ENCODE measurements around the gene PROX2. TPM values are rescaled to one million over a fixed set of nuclear protein-coding genes. Genes with fewer than 3 reads are reported as not detected.

PROX2 gene
- total RNA-seq, 1 donor from 2014 or later, result not detected

DNA sequence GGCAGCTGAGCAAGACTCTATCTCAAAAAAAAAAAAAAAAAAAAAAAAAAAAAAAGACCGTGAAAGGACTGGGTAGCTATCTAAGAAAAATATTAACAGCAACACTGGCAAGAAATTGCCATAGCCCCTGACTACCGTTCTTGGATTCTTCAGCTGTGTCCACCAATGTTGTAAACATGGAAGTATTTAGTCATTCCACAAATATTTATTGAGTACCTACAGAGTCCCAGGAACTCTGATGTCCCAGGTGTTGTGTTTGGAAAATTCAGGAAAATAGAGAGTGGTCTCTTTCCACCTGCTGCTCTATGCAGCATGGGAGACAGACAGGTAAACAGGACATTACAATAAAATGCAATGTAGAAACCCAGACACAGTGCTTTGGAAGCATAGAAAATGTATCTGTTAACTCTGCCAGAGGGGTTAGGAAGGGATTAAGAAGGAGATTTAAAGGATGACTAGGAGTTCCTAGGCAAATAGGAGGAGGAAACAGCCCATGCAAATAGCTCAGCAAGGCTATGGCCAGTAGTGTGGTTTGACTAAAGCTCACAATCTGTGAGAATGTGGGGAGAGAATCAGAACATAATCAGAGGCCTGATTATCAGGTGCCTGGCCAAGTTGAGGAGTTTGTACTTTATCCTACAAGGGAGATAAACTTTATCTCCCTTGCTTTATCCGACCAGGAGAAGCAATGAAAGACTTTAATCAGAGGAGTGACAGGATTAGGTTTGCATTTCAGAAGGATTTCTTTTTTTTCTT, 3.7 kb upstream of the PROX2 start:
- intact Hi-C loops (cut with micrococcal nuclease), result loop anchor here (5.0 kb wide), 1 partner anchor 42 kb away; no protein-coding TSS in a partner anchor

DNA sequence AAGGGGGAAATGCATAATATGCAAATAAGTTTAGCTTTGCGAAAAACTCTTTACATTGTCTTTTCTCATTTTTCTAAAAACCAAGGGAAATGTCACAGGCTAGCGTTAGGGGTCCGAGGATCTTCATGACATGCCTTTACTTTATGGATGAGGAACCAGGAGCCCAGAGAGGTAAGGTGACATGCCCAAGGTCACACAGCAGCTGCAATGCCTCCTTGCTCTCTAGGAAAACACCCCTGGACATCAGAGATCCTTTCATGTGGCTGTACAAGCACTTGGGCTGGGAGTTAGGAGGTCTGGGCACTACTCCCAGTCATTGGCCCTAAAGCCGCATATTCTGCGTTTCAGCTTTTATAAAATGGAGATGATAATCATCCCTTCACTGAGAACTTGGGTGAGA, 741 bp downstream of the PROX2 start:
- intact Hi-C loops (cut with micrococcal nuclease), result no loop called here

DNA sequence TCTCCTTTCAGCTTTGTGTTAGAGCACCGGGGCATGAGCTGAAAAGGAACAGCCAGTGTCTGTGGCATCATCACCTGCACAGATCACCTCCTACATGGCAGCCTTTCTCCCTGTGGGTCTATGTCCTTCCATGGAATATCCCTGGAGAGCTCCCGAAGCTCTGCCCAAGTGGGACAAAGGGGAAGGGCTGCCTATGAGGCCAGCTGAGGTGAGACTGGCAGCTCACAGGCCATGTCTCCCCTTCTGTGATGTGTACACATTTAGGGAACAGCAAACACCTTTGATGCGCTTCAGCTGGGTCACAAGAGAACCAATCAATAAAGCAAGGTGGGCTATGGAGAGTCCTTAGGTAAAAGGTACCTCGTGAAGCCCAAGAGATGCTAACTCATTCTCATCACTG, 4.1 kb downstream of the PROX2 start:
- intact Hi-C loops (cut with micrococcal nuclease), result no loop called here

DNA sequence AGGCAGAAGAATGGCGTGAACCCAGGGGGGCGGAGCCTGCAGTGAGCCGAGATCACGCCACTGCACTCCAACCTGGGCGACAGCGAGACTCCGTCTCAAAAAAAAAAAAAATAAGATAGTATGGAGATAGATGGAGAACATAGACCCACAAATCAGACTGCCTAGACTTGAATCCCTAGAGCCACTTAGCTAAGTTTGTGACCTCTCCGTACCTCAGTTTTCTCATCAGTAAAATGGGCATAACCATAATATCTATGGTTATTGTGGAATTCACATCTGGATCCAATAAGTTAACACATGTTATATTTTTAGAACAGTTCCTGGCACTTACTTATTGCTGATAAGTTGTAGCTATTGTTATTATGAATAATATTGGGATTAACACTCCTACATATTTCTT, 7.2 kb downstream of the PROX2 start:
- intact Hi-C loops (cut with micrococcal nuclease), result no loop called here

DNA sequence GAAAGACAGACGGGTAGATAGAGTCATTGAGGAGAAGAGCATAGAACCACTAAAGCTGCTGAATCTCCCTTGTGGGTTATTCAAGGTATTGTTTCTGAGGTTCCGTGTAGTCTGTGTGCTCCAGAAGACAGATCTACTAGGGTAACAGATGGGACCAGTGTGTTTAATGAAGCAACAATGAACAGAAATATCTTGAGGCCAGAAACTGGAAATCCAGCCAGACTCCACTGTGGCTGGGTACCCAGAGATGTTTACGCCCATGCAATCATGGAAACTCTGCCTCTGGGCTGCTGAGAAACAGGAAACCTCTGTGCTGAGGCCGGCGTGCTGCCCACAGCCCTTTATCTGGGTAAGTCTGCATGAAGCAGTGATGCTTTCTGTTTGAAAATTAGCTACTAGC, 8.3 kb downstream of the PROX2 start:
- intact Hi-C loops (cut with micrococcal nuclease), result no loop called here

DNA sequence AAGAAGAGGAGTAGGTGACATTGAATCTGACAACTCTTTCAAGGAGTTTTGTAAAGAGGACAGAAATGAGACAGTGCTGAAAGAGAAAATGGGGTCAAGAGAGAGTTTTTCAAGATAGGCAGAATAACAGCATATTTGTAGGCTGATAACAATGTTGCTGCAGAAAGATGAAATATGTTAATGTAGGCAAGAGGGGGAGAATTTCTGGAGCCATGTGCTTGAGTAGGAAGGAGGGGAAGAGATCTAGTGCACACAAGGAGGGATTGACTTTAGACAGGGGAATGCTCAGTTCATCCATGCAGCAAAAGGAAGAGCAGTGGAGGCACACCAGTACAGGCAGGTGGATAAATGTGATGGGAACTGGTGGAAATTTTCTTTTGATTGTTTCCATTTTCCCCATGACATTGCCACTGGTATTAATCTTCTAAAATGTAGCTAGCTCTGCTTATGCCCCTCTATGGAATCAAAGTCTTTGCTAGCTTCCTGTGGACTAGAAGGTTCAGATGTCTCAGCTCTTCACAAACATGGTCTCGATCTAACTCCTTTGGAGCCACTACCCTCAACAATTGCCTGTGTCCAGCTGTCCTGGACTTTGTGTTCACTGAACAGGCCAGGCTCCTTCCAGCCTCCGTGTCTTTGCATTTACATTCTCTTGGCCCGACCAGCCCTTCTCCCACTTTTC, 9.1 kb downstream of the PROX2 start:
- intact Hi-C loops (cut with micrococcal nuclease), result no loop called here

DNA sequence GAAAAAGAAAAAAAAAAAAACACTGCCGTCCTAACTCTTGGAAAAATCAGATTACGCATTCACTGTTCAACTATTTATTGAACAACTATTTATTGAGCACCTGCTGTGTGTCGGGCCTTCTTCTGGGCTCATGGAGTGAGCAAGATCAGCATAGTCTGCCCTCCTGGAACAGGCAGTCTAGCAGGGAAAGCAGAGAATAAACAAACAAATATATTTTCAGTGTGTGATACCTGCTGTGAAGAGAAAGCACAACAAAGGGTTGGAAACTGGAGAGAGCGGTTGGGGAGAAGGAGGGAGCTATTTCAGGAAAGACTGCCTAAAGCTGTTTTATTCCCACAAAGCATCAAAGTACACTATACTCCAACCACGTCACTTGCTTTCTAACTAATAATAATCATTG, 10.8 kb downstream of the PROX2 start:
- intact Hi-C loops (cut with micrococcal nuclease), result no loop called here

DNA sequence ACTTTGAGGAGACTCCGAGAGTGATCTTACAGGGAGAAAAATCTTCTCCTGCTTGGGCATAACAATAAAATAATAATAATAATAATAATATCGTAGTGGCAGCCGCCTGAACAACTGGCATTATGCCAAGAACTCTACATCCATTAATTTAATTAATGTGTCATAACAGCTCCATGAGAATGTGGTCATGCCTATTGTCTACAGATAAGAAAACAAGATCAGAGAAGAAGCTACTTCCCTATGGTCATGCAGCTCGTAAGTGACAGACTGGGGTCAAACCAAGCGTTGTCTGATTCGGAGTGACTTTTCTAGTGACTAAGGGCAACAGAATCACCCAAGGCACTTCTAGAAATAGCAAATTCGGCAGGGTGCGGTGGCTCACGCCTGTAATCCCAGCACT, 11.7 kb downstream of the PROX2 start:
- intact Hi-C loops (cut with micrococcal nuclease), result no loop called here

DNA sequence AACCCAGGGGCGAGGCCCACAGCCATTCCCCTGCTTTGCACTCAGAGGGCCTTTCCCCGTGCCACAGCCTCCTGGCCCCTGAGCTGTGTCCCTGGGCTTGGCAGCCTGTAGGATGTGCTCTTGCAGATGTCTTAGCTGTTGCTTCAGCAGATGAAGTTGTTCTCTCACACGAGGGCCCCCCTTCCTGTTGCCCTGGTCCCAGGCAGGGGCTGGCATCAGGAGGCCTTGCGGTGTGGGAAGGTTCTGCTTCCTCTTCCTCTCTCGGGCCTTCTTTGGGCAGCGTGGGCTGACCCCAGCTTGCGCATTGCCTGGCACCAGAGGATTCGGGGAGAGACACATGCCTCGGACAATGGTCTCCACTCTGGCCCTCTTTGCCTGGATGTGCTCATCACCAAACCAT, 12.7 kb downstream of the PROX2 start:
- intact Hi-C loops (cut with micrococcal nuclease), result no loop called here

DNA sequence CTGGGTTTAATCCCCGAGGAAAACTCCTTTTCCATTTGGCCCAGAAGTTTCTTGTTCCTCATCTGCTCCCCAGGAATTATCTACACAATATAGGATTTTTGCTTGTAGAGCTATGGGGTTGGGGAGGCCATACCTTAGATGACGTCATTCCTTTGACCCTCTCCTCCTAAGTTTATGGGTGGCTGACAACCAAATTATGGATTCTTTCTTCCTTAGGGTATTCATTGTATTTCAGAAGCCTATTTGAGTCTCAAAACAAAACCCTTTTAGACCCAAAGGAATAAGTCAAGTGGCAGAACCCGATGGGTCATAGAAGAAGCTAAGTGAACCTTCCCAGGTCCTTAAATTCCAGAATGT, 14.2 kb downstream of the PROX2 start:
- intact Hi-C loops (cut with micrococcal nuclease), result loop anchor here (1.0 to 2.0 kb wide), 3 partner anchors 21 to 227 kb away; no protein-coding TSS in a partner anchor

DNA sequence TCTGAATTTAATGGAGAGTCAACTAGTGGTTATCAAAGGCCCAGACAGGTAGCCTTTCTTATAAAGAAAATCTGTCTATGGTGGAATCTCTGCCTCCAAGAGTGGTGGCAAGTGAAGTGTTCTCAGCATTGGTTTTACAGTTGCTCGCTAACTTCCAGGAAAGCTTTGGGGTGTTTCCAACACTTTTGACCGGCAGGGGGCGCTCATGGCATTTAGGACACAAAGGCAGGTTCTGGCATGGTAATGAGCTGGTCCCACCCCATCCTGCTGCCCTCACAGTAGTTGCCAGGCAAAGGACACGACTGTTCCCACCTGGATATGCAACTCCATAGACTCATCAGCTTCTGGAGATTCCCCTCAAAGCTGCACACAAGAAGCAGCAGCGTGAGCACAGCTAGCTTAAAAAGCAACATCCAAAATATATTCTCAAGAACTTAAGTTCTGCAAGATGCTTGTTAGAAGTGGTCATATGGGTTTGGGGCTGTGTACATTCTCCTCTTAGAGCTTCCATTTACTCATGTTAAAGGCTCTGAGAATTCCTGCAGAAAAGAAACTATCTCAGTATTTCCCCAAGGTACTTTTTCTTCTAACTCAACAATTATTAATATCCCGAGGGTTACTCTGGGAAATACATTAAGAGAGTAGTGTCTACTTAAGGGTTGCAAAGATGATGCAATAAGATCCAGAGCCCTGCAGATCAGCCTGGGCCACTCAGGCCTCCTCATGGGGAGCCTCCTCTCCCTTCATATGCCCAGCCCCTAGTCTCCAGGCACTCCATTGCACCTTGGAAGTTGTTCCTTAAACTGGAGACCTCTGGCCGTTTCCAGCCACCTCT, 14.8 kb downstream of the PROX2 start:
- intact Hi-C loops (cut with micrococcal nuclease), result loop anchor here (1.0 to 2.0 kb wide), 3 partner anchors 22 to 228 kb away; no protein-coding TSS in a partner anchor

DNA sequence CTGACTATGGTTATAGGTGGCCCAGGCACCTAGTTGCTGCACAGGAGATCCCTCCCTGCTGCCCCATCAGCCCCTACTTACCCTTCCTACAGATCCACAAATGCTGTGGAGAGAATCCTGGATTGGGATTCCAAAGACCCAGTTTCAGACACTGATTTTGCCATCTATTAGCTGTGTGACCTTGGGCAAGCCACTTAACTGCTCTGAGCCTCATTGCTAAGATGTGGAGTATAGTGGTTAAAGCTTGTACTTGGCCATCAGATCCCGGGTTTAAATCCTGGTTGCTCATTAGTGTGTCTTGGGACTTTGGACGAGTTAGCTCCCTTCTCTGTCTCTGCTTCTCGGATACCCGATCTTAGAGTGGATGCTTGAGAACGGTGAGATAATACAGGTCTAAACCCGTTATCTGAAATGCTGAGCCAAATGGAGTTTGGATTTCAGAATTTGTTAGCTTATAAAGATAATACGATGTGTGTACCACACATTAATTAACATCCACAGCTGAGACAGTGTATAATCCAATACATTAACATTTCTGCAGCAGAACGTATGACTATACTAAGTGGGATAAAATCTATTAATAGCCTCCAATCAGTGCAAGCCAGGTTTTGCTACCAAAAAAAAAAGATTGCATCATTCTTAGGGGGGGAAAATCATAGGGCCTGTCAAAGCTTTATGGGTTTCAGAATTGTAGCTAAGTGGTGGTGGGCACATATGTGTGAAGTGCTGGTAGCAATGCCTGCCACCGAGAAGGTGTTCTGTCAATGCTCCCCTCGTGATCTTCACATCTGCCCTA, 16.0 kb downstream of the PROX2 start:
- intact Hi-C loops (cut with micrococcal nuclease), result loop anchor here (2.0 kb wide), 2 partner anchors 23 to 229 kb away; no protein-coding TSS in a partner anchor

DNA sequence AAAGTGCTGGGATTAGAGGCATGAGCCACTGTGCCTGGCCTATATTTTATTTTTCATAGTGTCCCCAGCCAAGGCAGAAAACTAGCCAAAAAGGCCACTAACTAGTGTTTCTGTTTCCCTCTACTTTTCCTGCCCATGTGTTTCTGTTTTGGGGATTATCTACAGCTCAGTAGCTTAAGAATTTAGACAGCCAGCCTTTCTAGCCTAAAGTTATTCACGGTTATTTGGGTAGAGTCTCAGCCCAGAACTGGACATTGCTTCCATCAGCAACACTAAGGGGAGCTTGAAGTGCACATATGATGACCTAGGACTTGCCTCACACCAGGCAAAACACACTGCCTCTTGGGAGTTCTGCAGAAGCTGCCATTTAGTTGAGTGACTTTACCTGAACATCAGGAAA, 17.9 kb downstream of the PROX2 start:
- intact Hi-C loops (cut with micrococcal nuclease), result no loop called here

DNA sequence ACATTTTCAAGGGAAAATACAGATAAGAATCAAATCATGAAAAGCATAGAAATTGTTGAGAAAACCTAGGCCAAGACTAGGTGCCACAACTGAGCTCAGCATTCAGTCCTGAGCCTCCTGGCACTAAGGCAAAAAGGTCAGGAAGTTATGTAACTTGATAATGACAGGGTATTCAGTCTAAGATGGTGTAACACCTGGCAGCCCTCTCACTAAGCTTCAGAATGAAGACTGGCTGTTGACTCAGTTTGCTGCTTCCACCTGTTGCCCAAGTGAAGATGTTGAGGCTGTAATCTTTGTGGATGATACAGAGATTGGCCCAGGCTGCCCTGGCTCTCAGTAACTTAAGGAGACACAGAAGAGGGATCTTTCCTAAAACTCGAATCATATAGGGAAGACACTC, 19.6 kb downstream of the PROX2 start:
- intact Hi-C loops (cut with micrococcal nuclease), result no loop called here

DNA sequence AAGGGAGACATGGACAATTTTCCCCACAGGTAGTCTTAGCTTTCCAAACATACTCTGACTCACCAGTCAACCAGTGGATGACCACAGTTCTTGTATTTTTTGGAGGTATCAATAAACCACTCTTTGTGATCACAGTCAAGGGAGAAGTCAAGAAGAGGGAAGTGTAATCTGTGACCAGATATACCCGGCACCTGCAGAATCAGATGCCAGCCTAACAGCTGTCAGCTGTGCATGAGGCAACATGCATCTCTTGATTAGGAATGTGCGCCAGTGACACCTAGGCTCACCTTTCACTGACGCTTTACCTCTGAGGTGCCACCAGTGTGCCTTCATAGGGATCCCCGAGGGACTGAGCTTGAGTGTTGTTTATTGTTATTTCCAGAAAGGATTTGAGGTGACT, 20.0 kb downstream of the PROX2 start:
- intact Hi-C loops (cut with micrococcal nuclease), result no loop called here

DNA sequence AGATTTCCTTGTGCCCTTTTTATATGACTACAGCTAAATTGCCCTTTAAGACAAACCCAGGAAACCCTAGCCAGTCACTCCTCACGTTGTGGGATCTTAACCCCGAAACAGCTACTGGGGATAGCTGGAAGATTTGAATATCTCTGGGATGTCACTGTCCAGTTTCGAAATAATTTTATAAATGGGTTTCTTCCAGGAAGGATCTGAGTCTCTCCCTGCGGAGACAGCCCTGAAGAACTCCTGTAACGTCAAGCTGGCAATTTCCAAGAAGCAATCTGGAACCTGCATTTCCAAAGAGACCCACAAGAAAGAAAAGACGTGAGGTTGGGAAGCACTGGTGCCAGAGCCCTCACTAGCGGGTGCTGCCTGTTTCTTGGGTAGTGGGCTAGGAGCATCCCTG, 20.9 kb downstream of the PROX2 start:
- intact Hi-C loops (cut with micrococcal nuclease), result no loop called here

DNA sequence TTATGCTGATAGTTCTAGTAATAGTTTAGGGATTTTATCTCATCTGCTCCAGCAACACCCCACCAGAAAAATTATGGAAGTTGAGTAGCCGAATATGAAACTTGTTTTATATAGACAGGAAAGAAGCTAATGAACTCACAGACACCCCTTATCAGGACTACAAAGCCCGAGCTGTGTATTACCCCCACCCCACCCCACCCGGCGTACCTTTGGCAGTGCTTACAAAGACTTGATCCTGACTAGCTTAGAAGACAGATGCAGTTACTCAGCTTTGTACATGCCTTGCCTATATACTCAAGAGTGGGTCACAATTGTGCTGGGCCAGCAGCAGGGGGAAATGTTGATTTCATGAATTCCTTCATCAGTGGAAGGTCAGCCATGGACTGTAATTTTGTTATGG, 22.4 kb downstream of the PROX2 start:
- intact Hi-C loops (cut with micrococcal nuclease), result no loop called here

DNA sequence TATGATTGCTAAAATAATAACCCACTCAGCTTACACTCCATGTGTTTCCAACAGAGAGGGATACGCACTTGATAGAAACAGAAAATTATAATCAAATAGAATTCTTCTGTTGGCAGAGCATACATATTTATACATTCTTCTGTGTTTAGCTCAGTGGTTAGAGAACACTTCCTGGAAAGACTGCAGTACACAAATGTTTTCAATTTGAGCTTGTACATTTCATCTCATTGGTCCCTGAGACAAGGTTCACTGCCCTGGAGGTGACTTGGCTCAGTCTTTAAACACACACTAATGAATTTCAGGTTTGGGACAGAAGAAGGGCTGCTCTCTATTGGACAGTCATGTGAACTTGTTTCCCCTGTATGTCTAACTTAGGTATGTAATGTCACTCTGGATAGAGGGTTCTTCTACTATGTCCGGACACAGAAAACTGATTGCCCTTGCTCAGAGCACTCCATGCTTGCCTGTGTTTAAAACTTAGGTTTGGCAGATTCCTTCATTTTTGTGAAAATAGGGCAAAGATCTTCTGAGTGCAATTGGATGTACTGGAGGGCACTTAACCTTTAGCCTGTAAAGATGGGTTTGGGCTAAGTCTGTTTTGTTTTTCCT, 22.9 kb downstream of the PROX2 start:
- intact Hi-C loops (cut with micrococcal nuclease), result no loop called here

DNA sequence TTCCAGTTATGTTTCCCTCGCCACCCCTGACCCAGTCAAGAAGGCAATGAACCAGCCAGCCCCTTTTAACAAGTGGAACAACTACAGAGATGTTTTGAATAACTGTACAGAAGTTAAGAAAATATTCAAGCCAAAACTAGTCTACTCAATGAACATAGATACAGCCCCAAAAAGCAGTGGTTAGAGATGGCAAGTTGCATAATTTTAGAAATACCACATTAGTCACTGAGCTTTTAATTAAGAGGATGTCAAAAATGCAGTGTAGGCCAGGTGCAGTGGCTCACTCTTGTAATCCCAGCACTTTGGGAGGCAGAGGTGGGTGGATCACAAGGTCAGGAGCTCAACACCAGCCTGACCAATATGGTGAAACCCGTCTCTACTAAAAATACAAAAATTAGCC, 27.2 kb downstream of the PROX2 start:
- intact Hi-C loops (cut with micrococcal nuclease), result no loop called here

DNA sequence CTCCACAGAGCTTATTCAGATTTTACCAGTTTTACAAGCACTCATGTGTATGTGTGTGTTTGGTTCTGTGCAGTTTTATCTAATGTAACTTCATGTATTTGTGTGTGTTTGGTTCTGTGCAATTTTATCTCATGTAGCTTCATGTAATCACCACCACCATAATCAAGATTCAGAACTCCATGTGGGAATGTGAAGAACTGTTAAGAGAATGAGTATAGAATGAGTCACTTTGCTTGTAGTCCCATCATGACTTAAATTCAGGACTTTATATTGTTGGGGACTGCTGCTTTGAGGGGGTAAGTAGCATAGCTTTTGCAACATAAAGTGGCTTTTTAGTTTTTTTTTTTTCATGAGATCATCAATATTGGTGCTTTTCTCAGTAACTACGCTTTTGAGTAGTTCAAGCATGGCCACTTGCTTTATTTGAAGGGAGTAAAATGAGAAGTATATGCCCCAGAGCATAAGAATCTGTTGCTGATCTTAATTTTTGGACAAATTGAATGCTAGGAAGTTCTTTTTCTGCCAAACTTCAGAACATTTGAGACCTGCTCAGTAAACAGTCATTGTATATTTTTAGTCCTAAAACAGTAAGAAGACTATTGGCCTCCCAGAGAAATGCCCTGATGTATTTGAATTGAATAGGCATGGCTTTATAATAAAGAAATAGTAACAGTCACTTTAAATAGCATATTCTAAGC, 28.8 kb downstream of the PROX2 start:
- intact Hi-C loops (cut with micrococcal nuclease), result no loop called here
